Measurements from ENCODE around the gene SRP72.
"Not testable (repeated sequence)": the region's sequence is repeated elsewhere in the genome, so short reads cannot be mapped to it uniquely, and the experiment has no call there.

Gene SRP72

DNA sequence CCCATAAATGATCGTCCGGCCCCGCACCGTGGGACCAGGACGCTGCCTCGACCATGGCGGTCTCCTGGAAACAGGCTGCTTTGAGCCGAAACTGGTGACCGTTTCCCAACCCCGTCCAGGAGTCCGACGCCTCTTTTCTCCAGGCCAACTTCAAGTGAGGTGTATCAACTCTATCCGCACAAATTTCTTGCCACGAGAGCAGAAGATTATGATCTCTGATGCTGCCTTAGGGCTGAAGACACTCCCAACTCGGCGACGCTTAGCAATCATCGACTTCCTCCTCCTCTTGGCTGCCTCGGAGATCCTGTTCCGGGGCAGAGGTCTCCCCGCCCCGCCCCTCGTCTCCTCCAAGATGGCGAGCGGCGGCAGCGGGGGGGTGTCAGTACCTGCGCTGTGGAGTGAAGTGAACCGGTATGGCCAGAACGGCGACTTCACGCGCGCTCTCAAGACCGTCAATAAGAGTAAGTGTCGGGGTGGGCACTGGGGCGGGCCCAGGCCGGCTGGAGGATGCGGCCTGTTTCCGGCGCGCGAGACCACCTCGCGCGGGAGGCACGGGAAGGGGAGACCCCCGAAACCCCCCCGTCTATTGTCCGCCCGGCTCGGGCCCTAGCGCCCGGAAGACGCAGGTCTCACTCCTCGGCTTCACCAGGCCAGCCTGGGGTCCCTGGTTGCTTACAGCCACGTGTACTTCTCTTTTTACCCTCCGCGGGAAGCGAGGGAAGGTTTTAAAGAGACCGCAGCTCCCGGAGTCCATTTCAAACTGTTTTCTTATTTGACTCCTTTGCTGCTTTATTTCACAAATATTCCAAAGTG lies at the start of gene SRP72:
TSS of gene SRP72 (plus strand) at position 334 of the 813 bp plus-strand sequence. CDS start at position 353, 19 bp downstream.
- no peak for FAIRE-seq

DNA sequence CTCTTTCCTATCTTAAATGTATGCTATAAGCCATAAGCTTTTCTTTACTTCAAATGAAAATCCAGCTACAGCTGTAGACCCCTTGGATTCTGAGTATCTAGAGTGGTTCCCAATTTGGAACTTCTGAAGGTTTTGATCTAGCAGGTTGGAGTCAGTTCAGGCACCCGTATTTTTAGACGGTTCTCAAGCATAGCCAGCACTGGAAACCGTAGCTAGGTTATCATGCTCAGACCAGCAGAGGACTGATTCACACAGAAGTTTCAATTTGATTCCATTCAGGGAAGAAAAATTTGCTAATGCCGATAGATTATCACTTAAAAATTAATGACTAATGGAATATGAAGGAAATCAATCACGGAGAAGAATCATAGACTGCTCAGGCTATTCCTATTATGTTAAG lies 43.2 kb upstream of the SRP72 start:
- no peak for FAIRE-seq

DNA sequence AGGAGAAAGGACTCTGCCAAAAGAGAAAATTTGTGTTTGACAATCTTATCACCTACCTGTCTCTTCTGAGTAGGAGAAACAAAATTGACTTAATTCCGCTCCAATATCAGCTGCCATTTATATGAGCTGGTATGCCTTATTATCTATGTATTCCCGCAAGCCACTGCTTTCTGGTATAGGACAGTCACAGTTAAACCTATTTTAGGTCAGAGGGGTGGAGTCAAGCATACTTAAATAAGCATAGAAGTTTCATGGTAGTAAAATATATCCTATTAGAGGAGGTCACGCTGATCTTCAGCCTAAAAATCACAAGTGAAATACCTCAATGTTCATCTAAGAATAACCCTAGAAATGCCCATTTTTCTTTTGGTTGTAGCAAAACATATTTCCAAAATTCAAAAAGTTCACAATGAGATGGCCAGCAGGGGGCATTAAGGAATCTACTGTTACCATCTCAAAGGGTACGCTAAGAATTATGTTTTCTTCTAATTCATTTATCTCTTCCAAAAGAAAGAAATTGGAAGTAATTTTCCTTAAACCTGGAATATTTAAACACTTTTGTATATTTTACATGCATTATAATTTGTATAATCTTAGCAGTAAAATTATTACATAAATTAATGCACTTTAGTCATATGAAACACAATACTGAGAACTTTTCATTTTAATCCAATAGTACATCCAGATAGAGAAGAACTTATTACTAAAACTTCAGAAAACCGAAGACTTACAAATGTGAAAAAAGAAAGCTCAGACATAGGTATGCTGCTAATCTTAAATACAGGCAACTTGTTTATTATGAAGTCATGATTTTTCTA lies 42.5 kb upstream of the SRP72 start:
- peak; percentile 20 for FAIRE-seq

DNA sequence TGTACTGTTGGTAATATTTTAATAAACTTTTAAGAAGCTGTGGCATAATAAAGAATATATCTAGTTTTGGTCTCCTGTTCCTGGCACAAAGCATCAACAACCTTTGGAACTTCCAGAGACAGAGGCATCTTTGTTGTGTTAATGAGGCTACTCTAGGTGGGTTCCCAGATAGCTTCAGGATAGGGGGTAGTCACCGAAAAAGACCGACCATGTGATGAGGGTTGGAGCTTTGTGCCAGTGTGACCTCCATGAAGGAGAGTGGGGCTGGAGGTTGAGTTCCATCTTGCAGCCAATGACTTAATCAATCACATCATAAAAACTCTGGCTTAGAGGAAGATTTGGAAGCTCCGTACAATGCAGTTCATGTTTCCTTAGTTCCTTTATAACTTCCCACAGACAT lies 41.9 kb upstream of the SRP72 start:
- no peak for FAIRE-seq

GRCh38 chr4:56426273-56426672 lies 41.1 kb upstream of the SRP72 start:
- FAIRE-seq, result no peak

DNA sequence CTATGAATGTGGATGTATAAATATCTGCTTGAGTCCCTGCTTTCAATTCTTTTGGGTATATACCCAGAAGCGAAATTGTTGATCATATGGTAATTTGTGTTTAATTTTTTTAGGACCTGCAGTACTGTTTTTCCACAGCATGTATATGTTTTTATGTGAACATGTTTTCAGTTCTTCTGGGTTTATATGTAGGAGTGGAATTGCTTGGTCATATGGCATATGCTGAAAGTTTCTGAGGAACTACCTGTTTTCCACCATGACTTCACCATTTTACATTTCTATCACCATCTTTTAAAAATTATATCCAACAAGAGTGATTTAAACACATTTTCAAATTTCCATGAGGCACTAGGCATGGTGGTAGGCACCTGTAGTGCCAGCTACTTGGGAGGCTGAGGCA lies 40.2 kb upstream of the SRP72 start:
- no peak for FAIRE-seq

GRCh38 chr4:56430203-56430602 lies 37.2 kb upstream of the SRP72 start:
- no peak for FAIRE-seq

- FAIRE-seq, result no peak
Measured at GRCh38 chr4:56433280-56433679, 34.1 kb upstream of the SRP72 start.

- FAIRE-seq, result no peak
Measured at GRCh38 chr4:56434599-56435139, 32.7 kb upstream of the SRP72 start.

DNA sequence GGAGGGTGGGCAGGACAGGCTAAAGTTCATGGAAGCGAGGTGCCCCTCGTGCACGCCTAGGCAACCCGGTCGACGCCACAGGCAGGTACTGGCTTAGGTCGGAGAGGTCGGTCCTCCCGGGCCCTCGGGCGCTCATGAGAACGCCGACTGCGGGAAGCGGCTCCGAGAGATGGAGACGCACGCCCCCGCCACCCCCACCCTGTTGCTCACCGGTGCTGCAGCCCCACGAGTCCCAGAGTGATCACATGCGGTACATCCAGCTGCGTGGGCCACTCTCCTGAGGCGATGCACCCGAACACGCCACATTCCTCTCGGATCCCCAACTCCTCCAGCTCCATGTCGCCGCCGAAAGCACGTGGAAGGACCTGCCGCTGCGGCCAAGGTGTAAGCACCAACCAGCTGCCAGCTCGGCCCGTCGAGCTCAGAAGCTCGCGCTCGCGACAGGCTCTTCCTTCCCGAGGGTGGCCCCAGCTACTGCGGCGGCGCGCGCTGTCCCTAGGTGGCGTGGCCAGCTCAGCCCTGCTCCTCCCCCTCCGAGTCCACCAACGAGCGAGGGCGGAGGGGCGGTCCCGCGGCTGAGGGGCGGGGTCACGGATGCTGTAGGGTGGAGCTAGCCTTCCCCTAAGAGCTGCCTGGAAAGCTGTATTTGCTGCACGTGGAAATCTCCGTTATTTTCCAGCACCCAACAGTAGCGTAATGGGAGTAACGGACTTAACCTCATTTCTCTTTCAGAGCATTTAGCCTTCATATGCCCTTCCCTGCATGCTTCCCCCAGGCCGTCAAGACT lies 32.1 kb upstream of the SRP72 start, which contains the start of gene PPAT:
TSS of gene PPAT (minus strand) at position 476 of the 787 bp plus-strand sequence. CDS start at position 338, 138 bp downstream.
- FAIRE-seq, result peak; percentile 84

DNA sequence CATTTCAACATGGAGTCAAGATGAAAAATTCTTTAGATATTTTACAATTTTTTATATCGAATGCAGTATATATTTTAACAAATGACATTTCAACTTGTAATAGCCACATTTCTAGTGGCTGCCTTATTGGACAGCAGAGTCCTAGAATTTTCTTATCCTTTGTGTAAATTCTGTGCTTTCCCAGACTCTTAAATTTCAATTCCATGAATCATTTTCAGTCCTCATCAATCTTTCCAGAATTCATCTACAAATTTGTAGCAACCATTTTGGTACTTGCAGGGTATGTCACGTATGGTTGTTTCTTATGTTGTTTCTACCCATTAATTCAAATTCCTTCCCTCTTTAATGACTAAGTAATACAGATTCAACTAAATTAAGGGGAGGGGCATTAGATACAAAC lies 28.7 kb upstream of the SRP72 start:
- FAIRE-seq, result no peak

GRCh38 chr4:56440983-56441382 lies 26.4 kb upstream of the SRP72 start:
- no peak for FAIRE-seq

DNA sequence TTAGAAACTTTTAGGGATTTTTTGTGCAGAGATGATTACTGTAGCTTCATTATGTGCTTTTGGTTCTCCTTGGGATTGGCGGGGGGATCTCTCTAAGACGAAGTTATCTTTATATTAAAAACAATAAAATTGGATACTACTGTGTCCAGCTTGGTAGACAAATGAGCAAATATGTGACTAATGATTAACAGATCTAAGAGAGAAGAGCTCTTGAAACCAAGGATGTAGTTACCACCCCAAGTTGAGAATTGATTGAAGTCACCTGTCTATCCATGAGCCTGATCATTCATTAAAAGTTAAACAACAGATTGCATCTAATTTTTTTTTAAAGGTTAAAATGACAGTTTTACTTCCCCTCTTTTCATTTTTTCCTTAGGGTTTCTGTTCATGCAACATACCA lies 22.7 kb upstream of the SRP72 start:
- no peak for FAIRE-seq

- FAIRE-seq, result no peak
Measured at GRCh38 chr4:56445699-56446098, 21.7 kb upstream of the SRP72 start.

DNA sequence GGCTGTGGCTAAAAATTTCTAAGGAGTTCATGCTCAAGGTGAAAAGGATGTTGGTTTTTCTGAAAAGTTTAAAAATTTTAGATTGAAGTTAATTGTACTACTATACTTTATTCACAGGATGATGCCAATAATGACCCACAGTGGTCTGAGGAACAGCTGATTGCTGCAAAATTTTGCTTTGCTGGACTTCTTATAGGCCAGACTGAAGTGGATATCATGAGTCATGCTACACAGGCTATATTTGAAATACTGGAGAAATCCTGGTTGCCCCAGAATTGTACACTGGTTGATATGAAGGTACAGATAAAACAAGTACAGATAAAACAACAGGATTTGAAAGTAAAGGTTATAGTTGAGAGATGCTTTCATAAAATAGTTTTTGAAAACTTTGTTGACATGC lies 19.1 kb upstream of the SRP72 start:
- FAIRE-seq, result no peak

GRCh38 chr4:56449475-56449874 lies 17.9 kb upstream of the SRP72 start:
- FAIRE-seq, result not testable (repeated sequence)

- FAIRE-seq, result no peak
Measured at GRCh38 chr4:56450342-56450741, 17.1 kb upstream of the SRP72 start.

DNA sequence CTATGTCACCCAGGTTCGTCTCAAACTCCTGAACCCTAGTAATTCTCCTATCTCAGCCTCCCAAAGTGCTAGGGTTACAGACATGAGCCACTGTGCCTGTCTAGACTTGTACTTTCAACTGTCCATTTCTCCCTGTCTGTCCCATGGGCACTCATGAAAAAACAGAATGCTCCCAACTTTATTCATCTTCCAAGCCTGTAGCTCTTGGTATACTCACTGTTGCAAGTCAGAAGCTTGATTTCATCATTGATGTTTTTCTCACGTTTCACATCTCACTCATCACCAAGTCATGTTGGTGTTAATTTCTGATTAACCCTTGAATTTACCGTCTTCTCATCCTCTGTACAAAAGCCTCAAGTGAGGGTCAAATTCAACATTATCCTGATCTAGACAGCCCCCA lies 7.3 kb upstream of the SRP72 start:
- no peak for FAIRE-seq

DNA sequence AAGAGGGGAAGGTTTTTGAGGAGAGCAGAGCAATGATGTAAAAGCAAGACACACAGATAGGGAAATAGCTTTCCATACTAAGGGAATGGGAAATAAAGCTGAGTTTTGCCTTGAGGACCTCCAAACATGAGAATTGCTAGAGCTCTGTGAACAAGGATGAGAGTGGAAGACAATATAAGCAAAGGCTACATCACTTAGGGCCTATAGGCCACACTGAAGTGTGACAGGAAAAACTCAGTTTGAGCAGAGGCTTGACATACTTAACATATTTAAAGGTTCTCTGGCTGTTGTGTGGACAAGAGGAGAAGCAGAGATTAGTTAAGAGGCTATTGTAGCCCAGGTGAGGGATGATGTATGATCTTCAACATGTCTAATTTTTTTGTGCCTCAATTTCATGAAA lies 5.3 kb upstream of the SRP72 start:
- no peak for FAIRE-seq

DNA sequence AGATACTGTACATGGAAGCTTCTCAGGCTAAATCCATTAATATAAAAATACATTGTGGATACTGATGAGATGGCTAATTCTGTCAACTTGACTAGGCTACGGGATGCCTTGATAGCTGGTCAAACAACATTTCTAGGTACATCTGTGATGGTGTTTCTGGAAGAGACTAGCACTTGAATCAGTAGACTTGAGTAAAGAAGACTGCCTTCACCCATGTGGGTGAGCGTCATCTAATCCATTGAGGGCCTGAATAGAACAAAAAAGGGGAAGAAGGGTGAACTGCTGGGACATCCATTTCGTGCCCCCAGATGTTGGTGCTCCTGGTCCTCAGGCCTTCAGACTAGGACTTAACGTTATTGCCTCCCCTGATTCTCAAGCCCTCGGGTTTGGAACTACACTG lies 3.7 kb upstream of the SRP72 start:
- no peak for FAIRE-seq

GRCh38 chr4:56464581-56464980 lies 2.8 kb upstream of the SRP72 start:
- no peak for FAIRE-seq

- FAIRE-seq, result no peak
Measured at GRCh38 chr4:56465599-56466295, 1.7 kb upstream of the SRP72 start.
